ENCODE measurements around the gene ARL4D. TPM values are rescaled to one million over a fixed set of nuclear protein-coding genes. Genes with fewer than 3 reads are reported as not detected.

ARL4D gene
- total and polyA plus RNA-seq, 8 donors, result 1.2 to 3.9 (median 1.8) TPM

GRCh38 chr17:43448720-43449469 lies 50.1 kb downstream of the ARL4D start:
- intact Hi-C loops (cut with DNase I), result no loop called here
- peak overlapping the region in 2 of 4 donors; percentile 39 to 55 for H3K27ac ChIP-seq

GRCh38 chr17:43449470-43450248 lies 50.9 kb downstream of the ARL4D start:
- Histone ChIP-seq H3K27me3 (no peaks in the 10 kb centered on the region), H3K9me3 (no peaks in the 10 kb centered on the region), H3K4me3 (no peak overlapping the region), H3K36me3 (no peaks in the 10 kb centered on the region), H3K27ac (peak overlapping the region in 2 of 4 donors; percentile 39 to 55), H3K4me1 (peaks cover 0 to 22% (median 13%) of the 10 kb centered on the region in 3 donors)
- peak; percentile 90 to 96 (median 94) for ATAC-seq
- no peak for TF ChIP-seq CTCF (IDR thresholded peaks at IDR 0.05)
- no peak for FAIRE-seq
- DNase-seq, result peak in 3 of 6 donors; percentile 19 to 50 (median 35)
- 30 to 35% methylated on average over 8 of the region's 8 CpGs for WGBS, 2 donors
- intact Hi-C loops (cut with DNase I), result no loop called here

More at GRCh38 chr17:43448720-43449469, 50.1 kb downstream of the ARL4D start:
- Histone ChIP-seq H3K36me3 (no peaks in the 10 kb centered on the region), H3K27me3 (no peaks in the 10 kb centered on the region), H3K4me1 (peaks cover 0 to 29% (median 13%) of the 10 kb centered on the region in 3 donors), H3K9me3 (no peaks in the 10 kb centered on the region), H3K4me3 (no peak overlapping the region)
- no peak for TF ChIP-seq CTCF (IDR thresholded peaks at IDR 0.05)
- FAIRE-seq (no peak), DNase-seq (no peak), ATAC-seq (no peak)
- WGBS, 2 donors, result 57 to 61% methylated on average over 7 of the region's 7 CpGs

Other genes starting within 250 kb of the ARL4D start
- gene NBR1, start 227.8 kb upstream of the ARL4D start, total RNA-seq, result 10 to 100 TPM; 26.0 to 54.0 (median 33.7) TPM
- 10 to 100 TPM; 15.5 to 27.4 TPM for gene NBR1, start 227.8 kb upstream of the ARL4D start, polyA plus RNA-seq
- 1 to 10 TPM; 2.6 to 7.9 (median 4.4) TPM for gene TMEM106A, start 187.1 kb upstream of the ARL4D start, total RNA-seq
- gene TMEM106A, start 187.1 kb upstream of the ARL4D start, polyA plus RNA-seq, result 1 to 10 TPM; 1.4 to 6.8 TPM
- under 1 TPM in 1 of 6 donors, not detected in 5; 0.51 TPM for gene CCDC200, start 170.4 kb upstream of the ARL4D start, total RNA-seq
- gene CCDC200, start 170.4 kb upstream of the ARL4D start, polyA plus RNA-seq, result under 1 TPM; 0.26 to 0.80 TPM
- gene RNU2-1, start 165.0 kb upstream of the ARL4D start, total RNA-seq, result 1,000 to 10,000 TPM in 5 of 6 donors, 100 to 1,000 TPM in 1; 653 to 5,015 (median 2,487) TPM
- not detected for gene RNU2-1, start 165.0 kb upstream of the ARL4D start, polyA plus RNA-seq
- gene DHX8, start 85.0 kb downstream of the ARL4D start, total RNA-seq, result 10 to 100 TPM; 11.0 to 26.0 (median 16.8) TPM
- gene DHX8, start 85.0 kb downstream of the ARL4D start, polyA plus RNA-seq, result 10 to 100 TPM; 13.2 to 18.9 TPM
- gene ETV4, start 147.3 kb downstream of the ARL4D start, total RNA-seq, result 1 to 10 TPM; 1.7 to 6.5 (median 4.6) TPM
- 10 to 100 TPM; 10.6 to 16.4 TPM for gene ETV4, start 147.3 kb downstream of the ARL4D start, polyA plus RNA-seq

Measured in pancreas (tissue), 10 donors.